ENCODE measurements around the gene PTPRN2.

PTPRN2 gene

DNA sequence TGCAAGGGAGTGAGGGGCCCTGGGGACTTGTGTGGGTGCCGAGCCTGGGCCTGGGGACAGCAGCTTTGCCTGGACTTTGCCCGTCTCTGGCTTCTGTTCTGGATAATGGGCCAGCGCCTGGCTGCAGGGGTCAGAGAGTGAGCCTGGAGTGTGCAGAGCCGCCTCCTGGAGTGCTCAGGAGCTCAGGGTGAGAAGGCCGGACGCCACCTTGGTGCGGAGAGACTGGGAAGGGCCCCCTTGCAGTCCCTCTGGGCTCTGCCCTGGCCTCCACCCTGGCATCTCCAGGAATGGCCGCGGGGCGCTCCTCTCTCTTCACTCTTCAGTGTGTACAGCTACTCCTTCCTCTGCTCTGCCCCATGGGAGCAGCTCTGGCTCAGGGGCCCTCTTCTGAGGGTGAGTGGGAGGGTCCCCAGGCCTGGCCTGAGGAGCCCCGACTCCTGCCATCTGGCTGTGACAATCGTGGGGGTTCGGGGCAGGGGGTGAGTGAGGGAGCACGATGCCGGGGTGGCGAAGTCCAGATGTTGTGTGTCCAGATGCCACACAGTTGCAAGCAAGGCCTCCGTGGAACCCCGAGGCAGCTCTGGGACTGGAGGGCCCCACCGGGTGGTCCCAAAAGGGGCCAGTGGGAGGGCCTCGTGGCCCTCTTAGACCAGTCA lies 1063.7 kb downstream of the PTPRN2 start:
- DNase-seq, result no peak

DNA sequence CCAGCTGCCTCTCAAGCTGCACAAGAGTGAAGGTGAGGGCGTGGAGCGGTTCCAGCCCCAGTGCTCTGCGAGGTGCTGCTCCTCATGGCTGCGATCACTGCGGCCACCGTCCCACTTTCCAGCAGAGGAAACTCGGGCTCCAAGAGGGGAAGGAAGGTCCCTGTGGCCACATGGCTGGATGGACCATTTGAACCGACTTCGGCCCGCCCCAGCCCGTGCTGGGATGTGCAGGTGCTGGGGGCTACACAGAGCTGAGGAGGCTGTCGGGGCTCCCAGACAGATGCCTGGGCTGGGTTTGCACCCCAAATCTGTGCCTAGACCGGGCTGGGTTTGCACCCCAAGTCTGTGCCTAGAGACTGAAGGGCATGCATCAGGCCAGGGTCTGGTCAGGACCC lies 1064.3 kb downstream of the PTPRN2 start:
- no peak for DNase-seq

DNA sequence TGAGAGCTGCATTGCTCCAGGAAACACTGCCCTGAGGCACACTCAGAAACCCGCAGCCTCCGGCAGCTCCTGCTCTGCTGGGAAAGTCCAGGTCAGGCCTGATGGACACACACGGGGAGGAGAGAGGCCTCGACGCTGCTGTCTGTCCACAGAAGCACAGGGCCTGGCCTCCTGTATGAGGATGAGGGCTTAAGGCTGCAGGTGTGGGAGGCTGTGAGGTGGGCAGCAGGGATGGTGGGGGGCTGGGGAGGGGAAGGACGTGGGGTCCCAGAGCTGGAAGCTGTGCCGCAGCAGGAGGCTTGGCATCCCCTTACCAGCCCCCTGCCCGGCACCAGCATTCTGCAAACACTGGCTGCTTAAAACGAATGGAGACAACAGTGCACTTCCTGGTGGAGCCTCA lies 1064.7 kb downstream of the PTPRN2 start:
- DNase-seq, result no peak

DNA sequence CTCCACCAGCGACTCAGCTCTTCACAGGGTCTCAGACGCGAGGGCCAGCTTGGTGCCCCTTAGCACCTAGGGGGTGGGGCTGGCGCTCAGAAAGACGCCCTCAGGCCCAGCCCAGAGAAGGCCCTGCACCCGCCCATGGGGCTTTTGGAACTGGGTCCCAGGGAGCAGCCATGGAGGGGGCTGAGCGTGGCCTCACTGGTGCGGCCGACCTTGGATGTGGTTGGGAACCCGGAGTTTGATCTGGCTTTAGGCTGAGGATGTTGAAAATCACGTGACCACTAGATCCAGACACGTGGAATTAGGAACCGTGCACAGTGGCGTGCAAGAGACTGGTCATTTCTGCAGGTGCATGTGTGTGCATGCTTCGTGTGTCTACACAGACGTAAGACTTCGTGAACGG lies 1065.4 kb downstream of the PTPRN2 start:
- DNase-seq, result no peak

DNA sequence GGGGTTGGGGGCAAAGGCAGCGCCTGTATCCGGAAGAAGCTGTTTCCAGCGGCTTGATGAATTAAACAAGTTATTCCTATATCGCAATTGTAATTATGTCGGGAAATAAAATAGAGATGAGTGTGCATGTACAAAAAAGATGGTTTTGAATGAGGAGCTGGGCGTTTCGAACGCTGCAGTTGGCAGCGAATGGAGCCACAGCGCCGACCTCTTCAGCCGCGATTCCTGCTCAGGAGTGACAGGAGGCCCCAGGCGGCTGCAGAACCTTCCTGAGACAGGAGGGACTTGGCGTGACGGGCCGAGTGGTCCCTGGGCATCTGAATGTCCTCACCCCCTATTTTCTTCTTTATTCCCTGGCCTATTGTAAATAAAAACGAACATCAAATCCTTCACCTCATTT lies 1065.9 kb downstream of the PTPRN2 start:
- DNase-seq, result no peak

DNA sequence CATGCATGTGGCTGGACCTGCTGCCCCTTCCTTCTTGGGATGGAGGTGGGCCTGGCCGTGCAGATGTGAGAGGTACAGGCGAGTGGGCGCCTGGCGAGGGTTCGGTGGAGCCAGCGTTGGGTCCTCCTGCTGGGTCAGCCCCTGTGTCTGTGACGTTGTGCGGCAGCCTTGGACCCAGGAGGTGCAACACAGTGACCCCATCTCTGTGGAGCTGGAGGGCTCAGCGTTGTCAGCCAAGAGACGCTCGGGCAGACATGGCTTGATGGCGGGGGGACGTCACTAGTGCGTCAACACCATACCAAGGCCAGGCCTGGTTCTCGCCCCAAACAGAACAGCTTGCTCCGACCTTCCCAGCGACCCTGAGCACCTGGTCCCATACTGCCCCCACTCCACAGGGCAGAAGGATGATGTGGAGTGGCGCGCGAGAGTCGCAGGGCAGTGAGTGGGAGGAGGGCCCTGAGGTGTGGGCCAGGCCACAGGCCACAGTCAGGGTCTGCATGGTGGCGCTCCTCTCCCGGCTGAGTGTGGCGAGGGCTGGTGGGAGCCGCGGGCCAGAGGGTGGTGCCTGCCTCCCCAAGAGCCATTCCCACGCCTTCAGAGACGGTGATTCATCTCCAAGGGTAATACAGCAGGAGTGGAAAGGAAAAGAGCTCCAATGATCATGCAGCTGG lies 1066.4 kb downstream of the PTPRN2 start:
- no peak for DNase-seq

DNA sequence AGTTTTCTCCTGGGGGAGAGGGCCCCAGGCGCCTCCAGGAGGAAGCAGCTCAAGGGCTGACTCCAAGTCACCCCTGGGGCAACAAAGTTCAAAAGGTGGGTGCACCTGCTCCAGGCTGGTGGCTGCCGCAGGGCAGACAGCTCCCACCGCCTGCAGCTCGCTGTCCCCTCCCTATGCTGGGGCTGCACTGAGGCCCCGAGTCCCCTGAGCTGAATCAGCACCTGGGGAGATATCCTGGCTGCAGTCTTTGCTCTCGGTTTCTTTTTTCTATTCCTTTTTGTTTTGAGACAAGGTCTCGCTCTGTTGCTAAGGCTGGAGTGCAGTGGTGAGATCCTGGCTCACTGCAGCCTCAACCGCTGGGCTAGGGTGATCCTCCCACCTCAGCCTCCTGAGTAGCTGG lies 1067.4 kb downstream of the PTPRN2 start:
- DNase-seq, result no peak

DNA sequence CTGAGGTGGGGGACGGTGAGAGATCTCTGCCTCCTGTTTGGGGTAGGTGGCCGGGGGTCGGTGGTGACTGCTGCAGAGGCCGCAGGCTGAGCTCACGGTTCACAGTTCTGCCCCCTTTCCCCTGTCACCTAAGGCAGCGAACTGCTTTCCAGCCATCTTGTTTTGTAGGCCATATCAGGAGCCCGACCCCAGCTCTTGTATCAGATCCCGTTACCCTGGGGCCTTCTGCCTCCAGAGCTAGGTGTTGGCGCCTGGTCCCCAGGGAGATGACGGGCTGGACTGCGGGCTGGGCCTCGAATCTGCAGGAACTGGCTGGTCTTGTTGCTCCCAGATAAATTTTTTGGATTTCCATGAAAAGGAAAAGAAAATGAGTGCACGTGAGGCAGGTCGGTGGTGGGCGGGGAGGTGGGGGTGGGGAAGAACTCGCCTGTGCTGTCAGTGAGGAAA lies 1067.8 kb downstream of the PTPRN2 start:
- DNase-seq, result no peak

DNA sequence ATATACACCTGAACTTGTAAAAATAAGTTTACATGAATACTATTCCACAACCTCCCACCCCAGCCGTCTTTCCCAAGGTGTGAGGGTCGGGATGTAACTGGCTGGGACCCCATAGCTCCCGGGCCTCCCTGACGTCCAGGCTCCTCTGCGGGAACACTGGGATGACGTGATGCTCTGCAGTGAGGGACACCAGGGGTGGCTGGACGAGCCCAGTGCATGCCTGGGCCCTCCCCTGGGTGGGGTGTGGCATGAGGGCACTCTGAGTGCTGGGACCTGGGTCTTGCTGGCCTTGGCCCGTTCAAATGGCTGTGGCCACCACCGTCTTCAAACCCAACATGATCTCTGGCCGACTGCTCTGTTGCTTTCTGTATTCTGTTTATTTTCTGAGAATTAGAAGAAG lies 1068.4 kb downstream of the PTPRN2 start:
- no peak for DNase-seq

DNA sequence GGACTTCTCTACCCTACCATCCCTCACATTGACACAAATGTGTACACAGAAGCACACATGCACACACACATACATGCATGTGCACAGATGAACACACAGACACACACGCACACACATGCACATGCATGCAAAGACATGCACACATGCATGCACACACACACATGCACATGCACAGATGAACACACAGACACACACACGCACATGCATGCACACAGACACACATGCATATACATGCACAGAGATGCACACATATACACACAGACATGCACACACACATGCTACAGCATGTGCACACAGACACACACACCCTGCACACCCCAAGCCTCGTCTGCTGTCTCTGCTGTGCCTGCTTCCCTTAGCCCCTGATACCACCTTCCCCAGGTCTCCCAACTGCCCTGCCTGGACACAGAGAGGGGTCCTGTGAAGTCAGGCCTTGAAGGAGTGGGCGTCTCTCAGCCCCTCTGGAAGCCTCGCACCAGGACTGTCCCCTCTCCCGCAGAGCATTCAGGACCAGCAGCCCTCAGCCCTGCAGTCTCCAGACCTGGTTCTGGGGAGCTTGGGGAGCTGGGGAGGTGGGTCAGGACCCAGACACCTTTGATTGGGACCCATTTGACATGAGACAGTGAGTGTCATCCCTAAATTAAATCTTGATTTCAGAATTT lies 1069.0 kb downstream of the PTPRN2 start:
- no peak for DNase-seq

DNA sequence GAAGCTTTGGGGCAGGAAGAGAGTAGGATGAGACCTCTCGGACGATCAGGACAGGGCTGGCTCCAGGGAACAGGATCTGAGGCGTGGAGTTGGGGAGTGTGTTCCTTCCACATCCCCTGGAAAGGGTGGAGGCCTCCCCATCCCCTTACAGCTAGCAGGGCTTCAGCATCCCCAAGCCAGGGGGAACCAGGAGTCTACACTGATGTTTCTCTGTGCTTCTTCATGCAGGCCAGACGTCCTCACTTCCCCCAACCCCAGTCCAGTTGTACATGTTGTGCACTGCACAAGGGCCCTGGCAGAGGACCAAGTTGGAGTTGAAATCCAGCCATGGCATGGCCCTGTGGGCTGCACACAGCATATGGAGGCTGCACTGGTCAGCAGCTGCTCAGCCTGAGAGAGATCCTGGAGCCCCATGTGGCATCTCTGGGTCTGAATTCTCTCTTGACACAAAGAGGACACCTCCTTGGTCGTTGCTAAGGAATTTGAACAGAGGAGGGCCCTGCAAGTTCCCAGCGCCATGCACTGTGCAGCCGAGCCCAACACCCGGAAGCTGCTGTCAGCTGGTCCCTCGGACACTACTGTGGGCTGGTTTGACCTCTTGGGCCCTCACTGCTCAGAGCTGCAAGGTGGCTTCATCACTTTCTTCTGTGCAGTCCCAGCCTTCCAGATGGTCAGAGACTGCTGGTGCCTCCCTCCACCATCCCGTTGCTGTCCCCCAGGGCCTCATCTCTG lies 1069.7 kb downstream of the PTPRN2 start:
- no peak for DNase-seq

DNA sequence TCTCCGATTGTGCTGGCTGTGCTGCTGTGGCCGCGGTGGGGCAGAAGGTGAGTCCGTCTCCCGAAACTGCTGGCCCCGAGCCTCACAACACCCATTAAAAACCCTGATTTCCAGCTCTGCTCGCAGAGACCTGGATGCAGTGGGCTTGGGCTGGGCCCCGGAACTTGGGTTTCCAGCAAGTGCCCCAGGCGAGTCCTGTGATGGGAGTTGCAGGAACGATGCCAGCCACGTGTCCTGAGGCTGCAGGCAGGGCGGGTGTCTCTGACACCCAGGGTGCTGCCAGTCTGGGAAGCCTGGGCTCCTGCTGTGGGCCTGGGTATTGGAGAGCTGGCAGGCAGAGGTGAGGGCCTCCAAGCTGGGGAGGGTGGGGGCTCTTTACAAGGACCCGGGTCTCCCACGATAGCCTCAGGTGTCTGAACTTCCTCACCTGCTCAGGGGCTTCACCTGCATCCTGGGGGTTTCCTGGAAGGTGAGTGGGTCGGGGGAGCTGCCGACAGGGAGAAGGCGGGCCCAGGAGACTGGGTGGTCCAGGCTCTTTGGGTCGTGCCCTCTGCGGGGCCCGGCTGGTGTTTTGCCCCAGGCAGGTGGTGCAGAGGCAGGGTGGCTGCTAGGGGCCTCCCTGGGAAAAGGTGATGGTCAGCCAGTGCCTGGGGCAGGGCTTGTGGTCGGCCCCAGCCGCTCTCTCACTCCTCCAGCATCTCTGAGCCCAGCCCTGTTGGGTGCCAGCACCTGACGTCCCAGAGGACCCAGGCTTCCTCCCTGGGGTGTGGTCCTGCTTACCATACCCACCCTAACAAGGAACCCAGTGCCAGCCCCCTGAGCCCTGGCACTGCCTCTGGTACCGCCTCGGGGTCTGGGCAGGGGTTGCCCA lies 1070.5 kb downstream of the PTPRN2 start:
- DNase-seq, result no peak

DNA sequence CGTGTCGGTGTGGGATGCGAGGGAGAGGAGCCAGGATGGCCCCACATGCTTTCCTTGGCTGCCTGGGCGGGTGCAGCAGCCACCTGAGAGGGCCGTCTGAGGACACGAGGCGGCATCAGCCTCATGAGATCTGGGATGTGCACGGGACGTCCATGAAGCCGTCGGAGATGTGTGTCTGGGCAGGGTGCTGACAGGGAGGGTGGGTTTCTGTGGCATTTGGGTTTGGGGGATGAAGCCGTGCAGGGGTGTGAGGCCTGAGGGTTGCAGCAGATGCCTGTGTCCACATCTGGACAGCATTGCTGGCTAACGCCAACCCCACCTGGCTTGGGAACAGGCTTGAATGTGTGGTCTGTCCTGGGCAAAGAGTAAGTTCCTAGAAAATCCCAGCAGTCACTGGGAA lies 1071.3 kb downstream of the PTPRN2 start:
- no peak for DNase-seq

DNA sequence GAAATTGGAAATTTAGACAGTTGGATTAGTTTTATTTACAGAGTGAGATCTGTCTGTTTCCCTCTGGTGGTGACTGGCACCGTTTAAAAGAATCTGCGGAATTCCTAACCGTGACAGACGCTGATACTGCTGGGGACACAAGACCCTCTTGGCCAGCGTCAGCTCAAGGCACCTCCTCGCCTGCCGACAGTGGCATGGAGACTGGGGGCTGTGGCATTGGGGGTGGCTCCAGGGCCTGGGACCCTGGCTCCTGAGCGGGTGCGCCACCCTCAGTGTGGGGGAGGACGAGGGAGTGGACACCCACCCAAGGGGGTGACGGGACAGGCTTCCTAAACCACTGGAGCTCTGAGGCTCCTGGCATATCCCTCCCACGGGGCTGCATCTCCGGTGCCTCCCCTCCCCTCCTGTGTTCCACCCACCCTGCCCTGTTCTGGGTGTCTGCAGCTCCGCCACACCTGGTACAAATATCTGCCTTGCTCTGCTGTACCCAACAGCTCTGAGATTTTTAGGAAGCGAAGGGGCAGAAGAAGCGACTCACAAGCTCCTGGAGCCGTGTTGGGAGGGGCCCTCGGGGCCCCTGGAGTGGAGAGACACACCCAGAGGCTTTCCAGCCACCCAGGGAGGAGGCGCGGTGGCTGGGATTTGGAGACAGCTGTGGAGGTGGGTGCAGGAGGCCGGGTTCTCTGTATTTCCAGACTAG lies 1072.1 kb downstream of the PTPRN2 start:
- no peak for DNase-seq

DNA sequence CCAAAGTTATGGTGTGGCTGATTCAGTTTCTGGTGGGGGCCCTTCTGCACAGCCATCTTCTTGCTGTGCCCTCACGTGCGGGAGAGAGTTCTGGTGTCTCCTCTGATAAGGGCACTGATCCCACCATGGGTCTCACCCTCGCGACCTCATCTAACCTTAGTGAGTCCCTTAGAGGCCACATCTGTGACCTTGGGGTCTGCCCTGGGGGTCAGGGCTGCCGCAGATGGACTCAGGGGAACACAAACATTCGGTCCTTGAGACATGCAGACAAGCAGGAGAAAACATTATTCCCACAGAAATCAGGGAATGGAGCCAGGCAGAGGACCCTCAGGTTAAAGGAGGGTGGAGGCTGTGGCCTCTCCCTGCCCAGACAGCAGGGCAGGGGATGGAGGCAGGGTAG lies 1072.9 kb downstream of the PTPRN2 start:
- no peak for DNase-seq

DNA sequence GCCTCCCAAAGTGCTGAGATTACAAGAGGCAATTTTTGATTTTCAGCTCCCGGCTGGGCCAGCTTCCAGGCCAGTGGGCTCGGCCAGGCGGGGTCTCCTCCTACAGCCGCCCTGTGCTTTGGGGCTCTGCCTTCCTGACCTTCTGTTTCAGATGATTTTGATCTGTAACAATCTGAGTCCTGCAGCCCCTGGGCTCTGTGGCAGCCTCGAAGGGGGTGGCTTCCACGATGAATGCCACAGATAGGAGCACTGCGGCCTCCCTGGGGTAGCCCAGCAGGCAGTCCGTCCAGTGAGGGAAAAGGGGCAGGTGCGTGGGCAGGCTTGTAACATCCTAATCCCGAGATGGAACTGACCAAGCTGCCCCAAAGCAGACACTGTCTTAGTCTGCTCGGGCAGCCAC lies 1073.3 kb downstream of the PTPRN2 start:
- DNase-seq, result no peak

DNA sequence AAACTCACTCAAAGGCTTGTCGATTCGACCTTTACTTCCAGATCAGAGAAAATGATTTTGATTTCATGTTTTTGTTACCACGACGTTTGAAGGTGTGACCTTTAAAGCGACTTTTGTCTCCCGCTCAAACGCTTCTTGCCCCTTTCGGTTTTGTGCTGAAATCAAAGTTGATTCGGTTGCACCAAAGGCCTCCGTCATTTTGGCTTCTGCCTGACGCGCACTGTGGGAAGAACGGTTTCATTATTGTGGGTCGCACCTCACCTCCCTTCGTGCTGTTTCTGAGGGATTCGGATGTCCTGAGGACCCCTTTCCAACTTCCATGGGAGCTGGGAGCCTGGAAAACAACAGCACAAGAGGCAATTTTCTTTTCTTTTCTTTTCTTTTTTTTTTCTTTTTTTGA lies 1073.9 kb downstream of the PTPRN2 start:
- DNase-seq, result no peak

DNA sequence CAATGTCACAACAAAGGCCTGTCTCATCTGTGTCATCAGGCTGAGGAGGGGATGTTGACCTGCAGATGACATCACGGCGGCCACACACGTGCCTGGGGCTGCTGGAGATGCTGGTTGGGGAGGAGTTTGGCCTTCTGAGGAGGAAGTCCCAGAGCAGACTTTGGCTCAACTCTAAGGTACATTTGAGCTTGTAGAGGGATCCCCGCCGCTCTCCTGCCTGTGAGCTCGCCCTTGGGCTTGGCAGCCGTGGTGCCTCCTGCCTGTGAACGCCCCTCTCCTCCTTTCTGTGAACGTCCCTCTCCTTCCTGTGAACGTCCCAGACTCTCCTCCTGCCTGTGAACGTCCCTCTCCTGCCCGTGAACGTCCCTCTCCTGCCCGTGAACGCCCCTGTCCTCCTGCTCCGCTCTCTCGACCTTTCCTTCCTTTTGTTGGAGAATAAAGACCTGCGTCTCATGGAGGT lies 1074.4 kb downstream of the PTPRN2 start:
- DNase-seq, result no peak

DNA sequence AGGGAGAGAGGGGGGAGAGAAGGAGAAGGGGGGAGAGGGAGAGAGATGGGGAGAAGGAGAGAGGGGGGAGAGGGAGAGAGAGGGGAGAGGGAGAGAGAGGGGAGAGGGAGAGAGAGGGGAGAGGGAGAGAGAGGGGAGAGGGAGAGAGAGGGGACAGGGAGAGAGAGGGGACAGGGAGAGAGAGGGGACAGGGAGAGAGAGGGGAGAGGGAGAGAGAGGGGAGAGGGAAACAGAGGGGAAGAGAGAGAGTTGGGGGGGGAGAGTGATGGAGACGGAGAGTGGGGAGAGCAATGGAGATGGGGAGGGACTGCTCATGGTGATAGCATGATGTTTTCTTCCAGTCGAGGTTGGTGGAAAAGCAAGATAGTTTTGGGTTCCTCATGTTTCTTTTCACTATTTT lies 1078.4 kb downstream of the PTPRN2 start:
- DNase-seq, result no peak

DNA sequence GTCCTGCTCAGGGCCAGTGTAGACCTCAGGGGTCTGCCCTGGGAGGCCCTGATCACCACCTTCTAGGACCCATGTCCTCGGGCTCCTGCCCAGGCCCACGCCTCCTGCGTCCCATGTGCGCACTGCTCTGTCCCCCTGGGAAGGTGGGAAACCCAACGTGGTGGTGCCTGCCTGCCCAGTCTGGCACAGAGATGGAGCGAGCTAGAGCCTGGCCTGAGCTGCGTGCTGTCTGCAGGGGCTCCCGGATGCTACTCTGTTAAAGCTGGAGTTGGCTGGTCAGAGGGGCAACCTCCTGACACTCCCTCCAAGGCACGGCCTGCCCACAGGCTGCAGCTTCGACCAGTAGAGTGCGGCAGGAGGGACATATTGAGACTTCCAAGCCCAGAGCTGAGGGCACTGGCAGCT lies 1079.1 kb downstream of the PTPRN2 start:
- DNase-seq, result no peak

DNA sequence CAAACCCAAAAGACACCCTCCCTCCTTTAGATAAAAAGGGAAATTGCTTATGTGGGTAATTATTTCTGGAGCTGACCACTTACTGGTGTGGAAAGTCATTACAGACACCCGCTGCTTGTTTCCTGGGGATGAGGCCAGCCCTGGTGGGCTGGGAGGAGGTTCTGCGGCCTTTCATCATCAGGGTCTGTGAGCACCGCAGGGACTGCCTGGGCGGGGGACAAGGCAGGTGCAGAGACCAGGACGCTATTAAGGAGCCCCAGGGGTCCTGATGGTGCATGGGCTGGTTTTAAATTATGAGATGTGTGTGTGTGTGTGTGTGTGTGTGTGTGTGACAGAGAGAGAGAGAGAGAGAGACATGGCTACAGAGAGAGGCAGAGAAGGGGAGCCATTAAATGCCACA lies 1079.6 kb downstream of the PTPRN2 start:
- no peak for DNase-seq

DNA sequence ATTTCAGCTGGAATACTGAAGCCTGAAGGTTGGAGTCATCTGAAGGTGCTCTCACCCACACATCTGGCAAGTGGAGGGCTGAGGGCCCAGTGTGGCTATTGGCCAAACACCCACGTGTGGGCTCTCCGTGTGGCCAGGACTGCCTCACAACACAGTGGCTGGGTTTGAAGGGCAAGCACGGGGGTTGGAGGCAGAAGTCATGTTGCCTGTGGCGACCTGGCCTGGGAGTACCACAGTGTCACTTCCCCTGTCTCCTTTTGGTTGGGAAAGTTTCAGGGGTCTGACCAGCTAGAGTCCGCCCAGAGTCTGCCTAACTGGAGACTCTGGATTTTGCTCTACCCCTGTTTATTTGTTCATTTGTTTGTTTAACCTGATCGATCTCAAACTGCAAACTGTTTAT lies 1081.4 kb downstream of the PTPRN2 start:
- DNase-seq, result no peak
